T-helper 2 cell (primary cell): ENCODE data around the gene KAT14.
"Not testable (repeated sequence)": the region's sequence is repeated elsewhere in the genome, so short reads cannot be mapped to it uniquely, and the experiment has no call there.

ENCODE experiments used
- DNase-seq, 5 experiments: peaks; one replicate each; pipeline versions ENCODE4 v3.0.0 to v3.0.0-alpha.2; 2012 to 2022

Gene KAT14

DNA sequence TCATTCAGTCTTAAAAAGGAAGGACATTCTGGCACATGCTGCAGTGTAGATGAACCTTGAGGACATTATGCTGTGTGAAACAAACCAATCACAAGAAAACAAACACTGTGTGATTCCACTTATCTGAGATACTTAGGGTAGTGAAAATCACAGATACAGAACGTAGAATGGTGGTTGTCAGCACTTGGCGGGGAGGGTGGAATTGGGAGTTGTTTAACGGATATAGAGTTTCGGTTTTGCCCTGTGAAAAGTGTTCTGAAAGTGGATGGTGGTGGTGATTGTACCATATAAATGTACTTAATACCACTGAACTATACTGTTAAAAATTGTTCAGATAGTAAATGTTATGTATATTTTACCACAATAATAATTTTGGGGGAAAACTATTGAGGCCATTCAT is 18.4 kb downstream of the KAT14 start:
- DNase-seq: no peak

DNA sequence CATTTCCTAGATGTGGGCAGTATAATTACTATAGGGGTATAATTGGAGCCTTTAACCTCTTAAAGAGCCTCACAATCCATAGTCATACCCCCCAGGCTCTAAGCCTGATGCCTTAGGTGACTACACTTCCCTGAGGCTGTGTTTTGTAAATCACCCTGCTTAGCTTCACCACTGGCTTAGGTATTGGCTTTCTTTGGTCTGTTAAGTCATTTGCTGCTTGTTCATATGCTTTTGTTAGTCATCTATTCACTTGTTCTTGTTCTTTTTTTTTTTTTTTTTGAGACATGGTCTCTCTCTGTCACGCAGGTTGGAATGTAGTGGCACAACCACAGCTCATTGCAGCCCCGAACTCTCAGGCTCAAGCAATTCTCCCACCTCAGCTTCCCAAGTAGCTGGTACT is 26.7 kb downstream of the KAT14 start:
- no peak for DNase-seq

GRCh38 chr20:18165553-18165952 is 27.9 kb downstream of the KAT14 start:
- peak in 1 of 5 experiments; percentile 5 for DNase-seq

- no peak for DNase-seq
These were observed 28.7 kb downstream of the KAT14 start for GRCh38 chr20:18166241-18166881.

DNA sequence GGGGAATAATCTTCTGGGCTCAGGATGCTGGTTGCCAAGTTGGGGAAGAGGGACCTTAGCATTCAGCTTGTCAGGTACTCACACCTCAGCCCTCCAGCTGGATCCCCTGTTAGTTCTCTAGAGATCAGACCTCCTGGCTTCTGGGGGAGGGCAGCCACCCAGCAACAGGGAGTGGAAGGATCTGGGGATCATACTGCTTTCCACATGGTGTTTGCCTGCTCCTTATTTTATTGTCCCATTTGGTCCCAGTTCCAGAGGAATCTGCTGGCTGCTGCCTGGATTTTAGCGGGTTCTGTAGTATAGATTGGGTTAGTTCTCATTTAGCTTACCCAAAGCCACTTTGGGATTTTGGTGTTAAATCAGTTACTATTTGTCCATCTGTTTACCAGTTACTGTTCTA is 29.3 kb downstream of the KAT14 start:
- no peak for DNase-seq

GRCh38 chr20:18172379-18172778 is 34.7 kb downstream of the KAT14 start:
- DNase-seq: no peak

GRCh38 chr20:18174906-18175683 is 37.4 kb downstream of the KAT14 start:
- DNase-seq: no peak

DNA sequence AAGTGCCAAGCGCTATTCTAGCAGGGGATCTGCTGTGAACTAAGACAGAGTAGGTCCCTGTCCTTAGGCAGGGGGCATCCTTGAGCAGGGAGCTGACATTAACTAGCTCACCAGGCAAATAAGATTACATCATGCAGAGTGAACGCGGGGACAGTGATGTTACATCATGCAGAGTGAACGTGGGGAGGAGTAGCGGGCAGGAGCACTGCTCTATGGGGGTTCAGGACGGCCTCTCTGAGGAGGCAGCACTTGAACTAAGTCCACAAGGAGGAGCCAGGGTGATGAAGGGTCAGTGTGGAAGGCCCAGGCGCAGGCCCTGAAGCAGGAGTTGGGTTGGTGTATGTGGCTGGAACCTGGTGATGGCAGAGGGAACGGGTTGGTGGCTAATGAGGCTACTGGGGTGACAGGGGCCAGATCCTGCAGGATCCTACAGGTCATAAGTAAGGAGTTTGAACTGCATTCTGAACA is 38.7 kb downstream of the KAT14 start:
- no peak for DNase-seq

GRCh38 chr20:18180366-18180765 is 42.7 kb downstream of the KAT14 start:
- not testable (repeated sequence) for DNase-seq

DNA sequence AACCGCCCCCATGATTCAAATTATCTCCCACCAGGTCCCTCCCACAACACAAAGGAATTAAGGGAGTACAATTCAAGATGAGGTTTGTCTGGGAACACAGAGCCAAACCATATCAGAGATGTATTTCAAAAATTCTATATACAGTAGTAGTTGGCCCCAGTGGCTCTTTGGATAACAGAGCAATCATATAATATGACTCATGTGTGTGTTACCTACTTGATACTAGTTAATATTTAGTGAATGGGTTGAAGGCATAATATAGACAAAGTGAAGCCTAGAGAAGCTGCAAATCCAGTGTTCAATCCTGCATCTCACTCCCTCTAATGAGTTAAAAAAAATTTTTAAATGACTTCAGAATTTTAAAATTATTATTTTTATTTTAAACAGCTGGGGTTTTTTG is 43.2 kb downstream of the KAT14 start:
- DNase-seq: no peak

- no peak for DNase-seq
These were observed 49.4 kb downstream of the KAT14 start for GRCh38 chr20:18187020-18187419.

DNA sequence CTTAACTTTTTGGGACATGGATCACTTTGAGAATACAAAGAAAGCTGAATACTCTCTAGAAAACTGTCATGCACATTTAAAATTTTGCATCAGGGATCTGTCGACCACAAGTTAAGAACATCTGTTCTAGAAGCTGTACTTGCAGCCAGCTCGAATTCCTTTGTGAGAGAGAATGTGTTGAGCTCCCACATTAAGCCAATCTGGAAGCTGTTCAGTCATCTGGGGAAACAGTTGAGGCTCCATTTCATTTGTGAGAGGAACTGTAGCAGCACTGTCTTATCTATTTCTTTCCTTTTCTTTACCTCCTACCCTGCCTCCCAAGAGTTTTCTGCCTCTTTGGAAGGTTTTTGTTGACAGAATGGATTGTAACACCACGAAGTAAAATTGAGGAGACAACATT is 50.8 kb downstream of the KAT14 start:
- DNase-seq: no peak

GRCh38 chr20:18190338-18191233 is 52.9 kb downstream of the KAT14 start:
- DNase-seq: no peak

GRCh38 chr20:18191306-18191705 is 53.6 kb downstream of the KAT14 start:
- no peak for DNase-seq

DNA sequence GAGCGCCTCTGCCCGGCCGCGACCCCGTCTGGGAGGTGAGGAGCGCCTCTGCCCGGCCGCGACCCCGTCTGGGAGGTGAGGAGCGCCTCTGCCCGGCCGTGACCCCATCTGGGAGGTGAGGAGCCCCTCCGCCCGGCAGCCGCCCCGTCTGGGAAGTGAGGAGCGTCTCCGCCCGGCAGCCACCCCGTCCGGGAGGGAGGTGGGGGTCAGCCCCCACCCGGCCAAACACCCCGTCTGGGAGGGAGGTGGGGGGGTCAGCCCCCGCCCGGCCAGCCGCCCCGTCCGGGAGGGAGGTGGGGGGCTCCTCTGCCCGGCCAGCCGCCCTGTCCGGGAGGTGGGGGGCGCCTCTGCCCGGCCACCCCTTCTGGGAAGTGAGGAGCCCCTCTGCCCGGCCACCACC is 56.8 kb downstream of the KAT14 start:
- DNase-seq: not testable (repeated sequence)

- DNase-seq: no peak
These were observed 58.3 kb downstream of the KAT14 start for GRCh38 chr20:18195931-18196330.

GRCh38 chr20:18197382-18198070 is 59.9 kb downstream of the KAT14 start:
- DNase-seq: no peak

DNA sequence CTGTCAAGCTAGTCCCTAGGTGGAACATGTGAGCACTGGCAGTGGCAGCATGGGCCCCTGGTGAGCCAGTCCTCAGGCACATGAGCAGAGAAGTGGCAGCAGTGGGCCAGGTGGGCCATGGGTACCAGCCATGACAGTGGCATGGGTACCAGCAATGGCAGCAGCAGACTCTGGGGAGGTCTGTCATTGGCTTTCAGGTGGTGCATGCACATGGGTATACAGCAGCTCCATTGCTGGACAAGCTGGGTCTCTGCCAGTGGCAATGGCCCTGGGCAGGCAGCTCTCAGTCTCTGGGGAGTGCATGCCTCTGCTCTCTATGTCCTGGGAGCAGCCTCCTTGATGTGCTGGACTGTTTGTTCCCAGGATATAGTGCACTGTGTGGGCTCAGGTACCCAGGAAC is 65.3 kb downstream of the KAT14 start:
- DNase-seq: no peak

DNA sequence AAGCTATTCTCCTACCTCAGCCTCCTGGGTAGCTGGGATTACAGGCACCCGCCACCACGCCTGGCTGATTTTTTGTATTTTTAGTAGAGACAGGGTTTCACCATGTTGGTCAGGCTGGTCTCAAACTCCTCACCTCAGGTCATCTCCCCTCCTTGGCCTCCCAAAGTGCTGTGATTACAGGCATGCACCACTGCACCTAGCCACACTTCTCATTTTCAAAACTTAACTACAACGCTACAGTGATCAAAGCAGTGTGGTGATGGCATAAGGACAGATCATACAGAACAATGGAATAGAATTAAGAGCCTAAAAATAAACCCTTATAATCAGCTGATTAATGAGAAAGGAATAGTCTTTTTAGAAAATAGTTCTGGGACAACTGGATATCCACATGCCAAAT is 66.0 kb downstream of the KAT14 start:
- DNase-seq: not testable (repeated sequence)

- no peak for DNase-seq
These were observed 75.3 kb downstream of the KAT14 start for GRCh38 chr20:18213002-18213401.

GRCh38 chr20:18215566-18215965 is 77.9 kb downstream of the KAT14 start:
- DNase-seq: no peak

- no peak for DNase-seq
These were observed 80.6 kb downstream of the KAT14 start for GRCh38 chr20:18218280-18218679.

DNA sequence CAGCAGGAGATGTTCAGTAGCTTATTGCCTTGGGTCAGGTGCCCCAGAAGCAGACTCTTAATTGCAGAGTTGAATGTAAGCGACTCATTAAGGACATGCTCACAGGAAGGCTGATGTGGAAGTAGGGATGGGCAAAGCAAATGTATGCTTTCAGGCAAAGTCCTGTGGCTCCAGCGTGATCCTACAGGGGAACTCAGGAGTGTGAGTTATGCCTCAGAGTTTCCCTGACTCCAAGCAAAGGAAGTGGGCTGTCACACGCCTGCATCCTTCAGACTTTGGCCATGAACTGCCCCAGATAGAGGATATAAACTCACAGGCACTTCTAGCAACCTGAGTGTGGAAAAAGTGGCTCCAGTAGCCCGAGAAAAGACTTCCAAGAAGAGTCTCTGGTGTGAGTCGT is 85.7 kb downstream of the KAT14 start:
- no peak for DNase-seq
